AG09319 (cell line): ENCODE measurements around the gene LY6G6D.

Experiments
- DNase-seq: peaks from one replicate; pipeline ENCODE4 v3.0.0-alpha.2; 2010; ENCODE audit warnings: low read depth; ENCODE audit errors: extremely low read depth
- CTCF ChIP-seq: IDR thresholded peaks from 2 replicates; pipeline ENCODE4 v1.5.1; 2011; ENCODE audit warnings: low read depth, mild to moderate bottlenecking, inconsistent platforms, low read length, moderate library complexity

The LY6G6D gene

GRCh38 chr6:31689249-31690110, 25.7 kb upstream of the LY6G6D start:
- TF ChIP-seq CTCF, result peak; percentile 31
- no peak for DNase-seq

- no peak for DNase-seq
- TF ChIP-seq CTCF, result no peak
Observed at GRCh38 chr6:31690231-31691077, 24.7 kb upstream of the LY6G6D start.

- DNase-seq, result no peak
- TF ChIP-seq CTCF, result no peak
Observed at GRCh38 chr6:31691078-31691463, 24.1 kb upstream of the LY6G6D start.

- TF ChIP-seq CTCF, result no peak
- no peak for DNase-seq
Observed at GRCh38 chr6:31691564-31692108, 23.5 kb upstream of the LY6G6D start.

GRCh38 chr6:31692353-31692752, 22.8 kb upstream of the LY6G6D start:
- TF ChIP-seq CTCF, result no peak
- no peak for DNase-seq

- TF ChIP-seq CTCF, result no peak
- DNase-seq, result no peak
Observed at GRCh38 chr6:31692886-31693285, 22.3 kb upstream of the LY6G6D start.

GRCh38 chr6:31693535-31693934, 21.6 kb upstream of the LY6G6D start:
- no peak for DNase-seq
- no peak for TF ChIP-seq CTCF
